Measurements from ENCODE around the gene ZNF543.
A peak's percentile ranks its signal among the peaks of the same experiment; 100 is the strongest.
"Not testable (repeated sequence)": the region's sequence is repeated elsewhere in the genome, so short reads cannot be mapped to it uniquely, and the experiment has no call there.

The ZNF543 gene

GRCh38 chr19:57351867-57352266 is 31.6 kb downstream of the ZNF543 start:
- H3K4me1 Mint-ChIP-seq = peaks cover 31% of the 10 kb centered on the region
- H3K27ac Mint-ChIP-seq = peak overlapping the region; percentile 95
- no peak for ATAC-seq
- H3K36me3 Mint-ChIP-seq = peaks cover 29% of the 10 kb centered on the region
- H3K9me3 Mint-ChIP-seq = peaks cover 24% of the 10 kb centered on the region
- H3K4me3 Mint-ChIP-seq = peak overlapping the region; percentile 96
- no peak for DNase-seq (ENCODE audit: low spot score in 2 of 2)

DNA sequence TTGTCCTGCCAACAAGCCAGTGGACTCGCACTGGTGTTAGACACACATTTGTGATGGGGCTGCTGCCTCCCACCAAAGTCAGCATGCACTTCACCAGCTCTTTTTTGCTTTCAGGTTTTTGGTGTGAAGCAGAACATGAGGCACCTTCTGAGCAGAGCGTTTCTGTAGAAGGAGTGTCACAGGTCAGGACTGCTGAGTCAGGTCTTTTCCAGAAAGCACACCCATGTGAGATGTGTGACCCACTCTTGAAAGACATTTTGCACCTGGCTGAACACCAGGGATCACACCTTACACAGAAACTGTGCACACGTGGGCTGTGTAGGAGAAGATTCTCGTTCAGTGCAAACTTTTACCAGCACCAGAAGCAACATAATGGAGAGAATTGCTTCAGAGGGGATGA is 35.6 kb downstream of the ZNF543 start:
- no peak overlapping the region for H3K4me3 Mint-ChIP-seq
- H3K36me3 Mint-ChIP-seq = peaks cover 29% of the 10 kb centered on the region
- ATAC-seq (no peak), DNase-seq (ENCODE audit: low spot score in 2 of 2) (peak in 1 of 2 donors; percentile 29)
- H3K9me3 Mint-ChIP-seq = peaks cover 27% of the 10 kb centered on the region
- H3K4me1 Mint-ChIP-seq = peaks cover 27% of the 10 kb centered on the region
- H3K27ac Mint-ChIP-seq = no peak overlapping the region

DNA sequence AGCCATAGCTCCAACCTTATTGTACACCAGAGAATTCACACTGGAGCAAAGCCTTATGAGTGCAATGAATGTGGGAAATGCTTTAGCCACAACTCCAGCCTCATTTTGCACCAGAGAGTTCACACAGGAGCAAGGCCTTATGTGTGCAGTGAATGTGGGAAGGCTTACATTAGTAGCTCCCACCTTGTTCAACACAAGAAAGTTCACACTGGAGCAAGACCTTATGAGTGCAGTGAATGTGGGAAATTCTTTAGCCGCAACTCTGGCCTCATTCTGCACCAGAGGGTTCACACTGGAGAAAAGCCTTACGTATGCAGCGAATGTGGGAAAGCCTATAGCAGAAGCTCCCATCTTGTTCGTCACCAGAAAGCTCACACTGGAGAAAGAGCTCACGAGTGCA is 37.1 kb downstream of the ZNF543 start:
- Mint-ChIP-seq H3K9me3 (peaks cover 31% of the 10 kb centered on the region), H3K36me3 (peaks cover 29% of the 10 kb centered on the region), H3K4me1 (peaks cover 12% of the 10 kb centered on the region), H3K4me3 (no peak overlapping the region), H3K27ac (no peak overlapping the region)
- ATAC-seq (no peak), DNase-seq (ENCODE audit: low spot score in 2 of 2) (no peak)

DNA sequence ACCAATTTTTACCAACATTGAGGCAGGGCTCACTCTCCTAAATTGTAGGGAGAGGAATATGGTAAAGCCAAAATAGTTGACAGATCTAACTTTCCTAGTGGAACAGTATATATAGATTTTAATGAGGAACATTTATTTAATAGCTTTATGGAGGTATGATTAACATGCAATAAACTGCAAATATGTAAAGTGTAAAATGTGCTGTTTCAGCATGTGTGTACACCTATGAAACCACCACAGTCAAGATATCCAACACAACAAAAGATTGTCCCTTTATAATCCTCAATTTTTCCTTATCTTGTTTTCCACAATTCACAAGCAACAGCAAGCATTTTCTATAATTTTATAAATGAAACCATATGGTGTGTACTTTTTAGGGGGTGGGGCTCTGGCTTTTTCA is 39.0 kb downstream of the ZNF543 start:
- Mint-ChIP-seq H3K27ac (no peak overlapping the region), H3K9me3 (peaks cover 27% of the 10 kb centered on the region), H3K36me3 (peaks cover 30% of the 10 kb centered on the region), H3K4me3 (no peak overlapping the region), H3K4me1 (peaks cover 18% of the 10 kb centered on the region)
- DNase-seq (ENCODE audit: low spot score in 2 of 2) (no peak), ATAC-seq (no peak)

GRCh38 chr19:57362419-57362818 is 42.1 kb downstream of the ZNF543 start:
- Mint-ChIP-seq H3K9me3 (peaks cover 16% of the 10 kb centered on the region), H3K4me1 (peaks cover 19% of the 10 kb centered on the region), H3K4me3 (peak overlapping the region; percentile 82), H3K27ac (peak overlapping the region; percentile 96), H3K36me3 (peaks cover 13% of the 10 kb centered on the region)
- ATAC-seq (no peak), DNase-seq (ENCODE audit: low spot score in 2 of 2) (no peak)

GRCh38 chr19:57362997-57363687 is 42.9 kb downstream of the ZNF543 start, which contains the start of the genes TRAPPC2B and ZNF547:
Gene TRAPPC2B, plus strand, starts transcription at chr19:57363551. Its CDS starts 1,283 bp downstream, at chr19:57364834.
Gene ZNF547, plus strand, starts transcription at chr19:57363551. Its CDS starts 5,005 bp downstream, at chr19:57368556.
- H3K27ac Mint-ChIP-seq = peak within 1 kb of the TSS; percentile 96
- ATAC-seq = peak; percentile 95

GRCh38 chr19:57363688-57364181 is 43.5 kb downstream of the ZNF543 start:
- Mint-ChIP-seq H3K27ac (peak overlapping the region; percentile 96), H3K9me3 (peaks cover 17% of the 10 kb centered on the region), H3K4me3 (peak overlapping the region; percentile 82), H3K4me1 (peaks cover 19% of the 10 kb centered on the region), H3K36me3 (peaks cover 13% of the 10 kb centered on the region)
- DNase-seq (ENCODE audit: low spot score in 2 of 2) (no peak), ATAC-seq (peak; percentile 9)

More at GRCh38 chr19:57362997-57363687, 42.9 kb downstream of the ZNF543 start, which contains the start of the genes TRAPPC2B and ZNF547:
- H3K36me3 Mint-ChIP-seq = peaks cover 13% of the 10 kb centered on the region
- H3K4me1 Mint-ChIP-seq = peaks cover 19% of the 10 kb centered on the region
- H3K9me3 Mint-ChIP-seq = peaks cover 16% of the 10 kb centered on the region
- H3K4me3 Mint-ChIP-seq = peak within 1 kb of the TSS; percentile 82
- peak; percentile 86 to 97 for DNase-seq (ENCODE audit: low spot score in 2 of 2)

- no peak overlapping the region for H3K4me3 Mint-ChIP-seq
- no peak overlapping the region for H3K27ac Mint-ChIP-seq
- H3K4me1 Mint-ChIP-seq = peaks cover 19% of the 10 kb centered on the region
- DNase-seq (ENCODE audit: low spot score in 2 of 2) (no peak), ATAC-seq (no peak)
- H3K9me3 Mint-ChIP-seq = peaks cover 23% of the 10 kb centered on the region
- H3K36me3 Mint-ChIP-seq = peaks cover 17% of the 10 kb centered on the region
Observed at GRCh38 chr19:57366776-57367175, 46.5 kb downstream of the ZNF543 start.

GRCh38 chr19:57374179-57374578 is 53.9 kb downstream of the ZNF543 start:
- H3K36me3 Mint-ChIP-seq = peaks cover 19% of the 10 kb centered on the region
- ATAC-seq = no peak
- no peak overlapping the region for H3K27ac Mint-ChIP-seq
- H3K4me1 Mint-ChIP-seq = no peaks in the 10 kb centered on the region
- peaks cover 24% of the 10 kb centered on the region for H3K9me3 Mint-ChIP-seq
- no peak for DNase-seq (ENCODE audit: low spot score in 2 of 2)
- no peak overlapping the region for H3K4me3 Mint-ChIP-seq

DNA sequence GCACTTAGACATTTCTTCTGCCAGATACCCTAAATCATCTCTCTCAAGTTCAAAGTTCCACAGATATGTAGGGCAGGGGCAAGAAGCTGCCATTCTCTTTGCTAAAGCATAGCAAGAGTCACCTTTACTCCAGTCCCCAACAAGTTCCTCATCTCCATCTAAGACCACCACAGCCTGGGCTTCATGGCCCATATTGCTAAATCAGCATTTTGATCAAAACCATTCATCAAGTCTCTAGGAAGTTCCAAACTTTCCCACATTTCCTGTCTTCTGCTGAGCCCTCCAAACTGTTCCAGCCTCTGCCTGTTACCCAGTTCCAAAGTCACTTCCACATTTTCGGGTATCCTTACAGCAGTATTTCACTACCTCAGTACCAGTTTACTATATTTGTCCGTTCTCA is 54.4 kb downstream of the ZNF543 start:
- not testable (repeated sequence) for H3K4me3 Mint-ChIP-seq; H3K4me1 Mint-ChIP-seq; ATAC-seq; DNase-seq (ENCODE audit: low spot score in 2 of 2); H3K27ac Mint-ChIP-seq
- peaks cover 15% of the 10 kb centered on the region for H3K36me3 Mint-ChIP-seq
- H3K9me3 Mint-ChIP-seq = peaks cover 26% of the 10 kb centered on the region

DNA sequence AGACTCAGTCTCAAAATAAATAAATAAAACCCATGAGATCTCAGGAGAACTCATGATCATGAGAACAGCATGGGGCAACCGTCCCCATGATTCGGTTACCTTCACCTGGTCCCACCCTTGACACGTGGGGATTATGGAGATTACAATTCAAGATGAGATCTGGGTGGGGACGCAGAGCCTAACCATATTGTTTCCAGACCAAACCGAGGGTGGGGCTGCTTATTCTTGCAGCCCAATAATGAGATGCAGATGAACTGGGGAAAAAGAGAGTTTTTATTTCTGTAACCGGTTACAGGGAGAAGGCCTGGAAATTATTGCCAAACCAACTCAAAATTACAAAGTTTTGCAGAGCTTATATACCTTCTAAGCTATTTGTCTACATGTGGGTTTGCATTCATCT is 55.9 kb downstream of the ZNF543 start:
- Mint-ChIP-seq H3K9me3 (peaks cover 25% of the 10 kb centered on the region), H3K4me3 (no peak overlapping the region), H3K27ac (no peak overlapping the region), H3K36me3 (peaks cover 15% of the 10 kb centered on the region), H3K4me1 (no peaks in the 10 kb centered on the region)
- DNase-seq (ENCODE audit: low spot score in 2 of 2) (no peak), ATAC-seq (no peak)

- ATAC-seq = no peak
- Mint-ChIP-seq H3K4me1 (no peaks in the 10 kb centered on the region), H3K36me3 (peaks cover 10% of the 10 kb centered on the region), H3K27ac (no peak overlapping the region), H3K9me3 (peaks cover 18% of the 10 kb centered on the region), H3K4me3 (no peak overlapping the region)
- DNase-seq (ENCODE audit: low spot score in 2 of 2) = no peak
Observed at GRCh38 chr19:57377498-57378146, 57.4 kb downstream of the ZNF543 start.
